DND-41 (cell line): Measurements from ENCODE around the gene TMEM106C.

Experiments used
- EZH2 ChIP-seq: IDR thresholded peaks from 3 replicates; pipeline ENCODE4 v1.6.1; 2012; ENCODE audit warnings: borderline replicate concordance, low read depth, mild to moderate bottlenecking, moderate library complexity, low read length, inconsistent platforms; ENCODE audit not compliant: severe bottlenecking
- TF ChIP-seq, protein P1 (sequence below): IDR thresholded peaks from 2 replicates; pipeline ENCODE4 v1.5.1; 2012; ENCODE audit warnings: borderline replicate concordance, low read length, moderate library complexity, mild to moderate bottlenecking; ENCODE audit not compliant: poor library complexity, severe bottlenecking; ENCODE audit errors: extremely low read depth

DNA sequence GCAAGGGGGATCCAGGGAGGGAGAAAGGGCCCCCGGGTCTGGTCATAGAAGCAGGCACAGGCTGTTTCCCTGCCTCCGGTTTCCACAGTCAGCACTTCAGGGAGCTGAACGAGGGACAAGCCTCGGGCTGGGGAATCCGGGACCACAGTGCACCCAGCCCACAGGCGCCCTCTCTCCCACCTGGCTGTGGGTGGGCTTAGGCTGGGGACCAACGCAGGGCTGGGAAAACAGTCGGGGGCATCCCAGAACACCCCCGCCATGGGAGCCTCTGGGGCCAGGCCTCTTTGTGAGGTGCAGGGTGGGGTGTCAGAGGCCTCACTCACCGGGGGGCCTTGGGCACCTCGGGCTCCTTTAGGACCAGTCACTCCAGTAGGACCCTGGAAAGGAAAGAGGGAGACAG lies 16.3 kb downstream of the TMEM106C start:
- TF ChIP-seq, protein P1, sequence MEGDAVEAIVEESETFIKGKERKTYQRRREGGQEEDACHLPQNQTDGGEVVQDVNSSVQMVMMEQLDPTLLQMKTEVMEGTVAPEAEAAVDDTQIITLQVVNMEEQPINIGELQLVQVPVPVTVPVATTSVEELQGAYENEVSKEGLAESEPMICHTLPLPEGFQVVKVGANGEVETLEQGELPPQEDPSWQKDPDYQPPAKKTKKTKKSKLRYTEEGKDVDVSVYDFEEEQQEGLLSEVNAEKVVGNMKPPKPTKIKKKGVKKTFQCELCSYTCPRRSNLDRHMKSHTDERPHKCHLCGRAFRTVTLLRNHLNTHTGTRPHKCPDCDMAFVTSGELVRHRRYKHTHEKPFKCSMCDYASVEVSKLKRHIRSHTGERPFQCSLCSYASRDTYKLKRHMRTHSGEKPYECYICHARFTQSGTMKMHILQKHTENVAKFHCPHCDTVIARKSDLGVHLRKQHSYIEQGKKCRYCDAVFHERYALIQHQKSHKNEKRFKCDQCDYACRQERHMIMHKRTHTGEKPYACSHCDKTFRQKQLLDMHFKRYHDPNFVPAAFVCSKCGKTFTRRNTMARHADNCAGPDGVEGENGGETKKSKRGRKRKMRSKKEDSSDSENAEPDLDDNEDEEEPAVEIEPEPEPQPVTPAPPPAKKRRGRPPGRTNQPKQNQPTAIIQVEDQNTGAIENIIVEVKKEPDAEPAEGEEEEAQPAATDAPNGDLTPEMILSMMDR: no peak
- no peak for TF ChIP-seq EZH2
